PFSK-1 (cell line): ENCODE results near the gene HDAC4.

ENCODE experiments used
- FOXP2 ChIP-seq: optimal IDR thresholded peaks from 2 replicates; pipeline ENCODE3; 2011; ENCODE audit warnings: borderline replicate concordance, control low read depth, inconsistent platforms; ENCODE audit not compliant: insufficient read depth; ENCODE audit errors: extremely low read length, extremely low read depth
- POLR2AphosphoS5 ChIP-seq: IDR thresholded peaks from 2 replicates; pipeline ENCODE4 v1.6.1; 2012; ENCODE audit warnings: low read depth, mild to moderate bottlenecking, control low read depth, low read length, moderate library complexity
- REST ChIP-seq, 2 experiments: IDR thresholded peaks; 2 replicates each; pipeline versions ENCODE4 v1.6.1 to v1.8.0; 2011 to 2012; ENCODE audit warnings: low read depth in 2 of 2, low read length in 2 of 2, control low read depth in 1 of 2, inconsistent platforms in 1 of 2, mild to moderate bottlenecking in 1 of 2, moderate library complexity in 1 of 2; ENCODE audit not compliant: insufficient read depth in 1 of 2
- SIN3A ChIP-seq: IDR thresholded peaks from 2 replicates; pipeline ENCODE4 v1.6.1; 2012; ENCODE audit warnings: mild to moderate bottlenecking, low read length, moderate library complexity, borderline replicate concordance; ENCODE audit not compliant: insufficient read depth
- TAF1 ChIP-seq: IDR thresholded peaks from 2 replicates; pipeline ENCODE4 v1.6.1; 2012; ENCODE audit warnings: low read length, control low read depth, borderline replicate concordance; ENCODE audit not compliant: insufficient read depth

The HDAC4 gene

GRCh38 chr2:239019183-239019581, 381.6 kb downstream of the HDAC4 start:
- TF ChIP-seq POLR2AphosphoS5 (no peak), TAF1 (no peak), REST (IDR thresholded peaks at IDR 0.05; ENCODE audit: insufficient read depth in 1 of 2, low read depth in 2 of 2, low read length in 2 of 2) (no peak), FOXP2 (no peak), SIN3A (no peak)

- TF ChIP-seq POLR2AphosphoS5 (no peak), REST (IDR thresholded peaks at IDR 0.05; ENCODE audit: insufficient read depth in 1 of 2, low read depth in 2 of 2, low read length in 2 of 2) (no peak), FOXP2 (no peak), TAF1 (no peak), SIN3A (no peak)
Observed at GRCh38 chr2:239018271-239019182, 382.3 kb downstream of the HDAC4 start.

- TF ChIP-seq TAF1 (no peak), POLR2AphosphoS5 (no peak), SIN3A (no peak)
Observed at GRCh38 chr2:239017491-239018098, 383.2 kb downstream of the HDAC4 start.

GRCh38 chr2:239015901-239016675, 384.7 kb downstream of the HDAC4 start:
- no peak for TF ChIP-seq FOXP2
- no peak for TF ChIP-seq TAF1
- TF ChIP-seq POLR2AphosphoS5: no peak
- no peak for TF ChIP-seq SIN3A
- TF ChIP-seq REST (IDR thresholded peaks at IDR 0.05; ENCODE audit: insufficient read depth in 1 of 2, low read depth in 2 of 2, low read length in 2 of 2): no peak

GRCh38 chr2:239015218-239015900, 385.5 kb downstream of the HDAC4 start:
- TF ChIP-seq TAF1: no peak
- TF ChIP-seq SIN3A: no peak
- no peak for TF ChIP-seq POLR2AphosphoS5
- TF ChIP-seq FOXP2: no peak
- TF ChIP-seq REST (IDR thresholded peaks at IDR 0.05; ENCODE audit: insufficient read depth in 1 of 2, low read depth in 2 of 2, low read length in 2 of 2): no peak
